Hepatocyte (in vitro differentiated cells): ENCODE measurements around the gene ZFHX3. TPM values are rescaled to one million over a fixed set of nuclear protein-coding genes. Genes with fewer than 3 reads are reported as not detected.

ENCODE experiments used
- DNase-seq: peaks from one replicate; pipeline ENCODE4 v3.0.0-alpha.2; 2016; ENCODE audit warnings: low spot score
- H2AFZ ChIP-seq: fragments of 200-600 bp; sonication (generic); 2 replicates; pipeline ENCODE4 v1.6.0; 2016; ENCODE audit warnings: antibody characterized with exemption, mild to moderate bottlenecking
- H3K27ac ChIP-seq: fragments of 200-600 bp; sonication (generic); 2 replicates; pipeline ENCODE4 v1.5.1; 2016; ENCODE audit warnings: mild to moderate bottlenecking
- H3K27me3 ChIP-seq: fragments of 200-600 bp; sonication (generic); 2 replicates; pipeline ENCODE4 v1.6.1; 2016
- H3K36me3 ChIP-seq: fragments of 200-600 bp; sonication (generic); replicated peaks from 2 replicates; pipeline ENCODE4 v1.5.1; 2016; ENCODE audit warnings: low read depth; ENCODE audit not compliant: insufficient read depth
- H3K4me1 ChIP-seq: fragments of 200-600 bp; sonication (generic); 2 replicates; pipeline ENCODE4 v1.5.1; 2016; ENCODE audit warnings: mild to moderate bottlenecking, moderate library complexity; ENCODE audit not compliant: insufficient read depth
- H3K4me2 ChIP-seq: fragments of 200-600 bp; sonication (generic); 2 replicates; pipeline ENCODE4 v1.6.0; 2016
- H3K4me3 ChIP-seq: fragments of 200-600 bp; sonication (generic); 2 replicates; pipeline ENCODE4 v1.5.1; 2016; ENCODE audit warnings: mild to moderate bottlenecking
- H3K79me2 ChIP-seq: fragments of 200-600 bp; sonication (generic); 2 replicates; pipeline ENCODE4 v1.6.0; 2017; ENCODE audit warnings: mild to moderate bottlenecking
- H3K9me2 ChIP-seq: fragments of 200-600 bp; sonication (generic); replicated peaks from 2 replicates; pipeline ENCODE4 v1.6.0; 2017; ENCODE audit warnings: mild to moderate bottlenecking; ENCODE audit not compliant: insufficient read depth
- H3K9me3 ChIP-seq: fragments of 200-600 bp; sonication (generic); 2 replicates; pipeline ENCODE4 v1.5.1; 2016; ENCODE audit warnings: low read depth, mild to moderate bottlenecking
- H4K20me1 ChIP-seq: fragments of 200-600 bp; sonication (generic); 2 replicates; pipeline ENCODE4 v1.6.0; 2016; ENCODE audit warnings: mild to moderate bottlenecking; ENCODE audit not compliant: insufficient read depth, poor library complexity, severe bottlenecking
- CTCF ChIP-seq: fragments of 200-600 bp; sonication (generic); IDR thresholded peaks from 2 replicates; pipeline ENCODE4 v1.5.1; 2016; ENCODE audit warnings: antibody characterized with exemption, mild to moderate bottlenecking; ENCODE audit not compliant: poor library complexity
- EZH2 ChIP-seq: fragments of 200-600 bp; sonication (generic); IDR thresholded peaks from 2 replicates; pipeline ENCODE4 v1.6.1; 2016; ENCODE audit warnings: antibody characterized with exemption, mild to moderate bottlenecking, borderline replicate concordance
- EZH2phosphoT487 ChIP-seq: fragments of 200-600 bp; sonication (generic); IDR thresholded peaks from one replicate; pipeline ENCODE4 v1.6.1; 2018; ENCODE audit warnings: antibody characterized with exemption, mild to moderate bottlenecking, low read depth, moderate library complexity; ENCODE audit not compliant: unreplicated experiment, severe bottlenecking
- WGBS: methylation state at CpG from one replicate; pipeline ENCODE4 v1.1.6; 2016; ENCODE audit warnings: low lambda C conversion rate; ENCODE audit errors: missing lambda C conversion rate; 5-methylcytosine and 5-hydroxymethylcytosine counted together
- polyA plus RNA-seq: library from polyadenylated mRNA; unstranded; fragments of >200 nt; fragmentation: Nextera tagmentation; extraction: Ambion mirVana; gene quantifications from 2 replicates; pipeline ENCODE4 v1.2.1, GENCODE V29; 2016
- total RNA-seq: library from RNA; depleted of rRNA; stranded (reverse); fragments of >200 nt; gene quantifications from 2 replicates; pipeline ENCODE4 v1.2.3, GENCODE V29; 2014

The ZFHX3 gene
- total and polyA plus RNA-seq, 2 experiments from 2014 or later = 6.4 to 11.6 TPM

GRCh38 chr16:72985995-72986394, 61.9 kb downstream of the ZFHX3 start:
- no peak overlapping the region for H2AFZ ChIP-seq
- H3K36me3 ChIP-seq = no peaks in the 10 kb centered on the region
- H3K4me3 ChIP-seq = no peak overlapping the region
- H3K4me2 ChIP-seq = peak overlapping the region; percentile 56
- peaks cover 38% of the 10 kb centered on the region for H3K4me1 ChIP-seq
- H3K9me3 ChIP-seq = no peaks in the 10 kb centered on the region
- H3K27ac ChIP-seq = peak overlapping the region; percentile 72
- no peaks in the 10 kb centered on the region for H3K9me2 ChIP-seq
- 75% methylated on average over 7 of the region's 7 CpGs for WGBS
- no peaks in the 10 kb centered on the region for H3K27me3 ChIP-seq
- TF ChIP-seq CTCF (no peak), EZH2phosphoT487 (no peak), EZH2 (no peak)
- peaks cover 100% of the 10 kb centered on the region for H3K79me2 ChIP-seq
- DNase-seq = no peak
- H4K20me1 ChIP-seq = peaks cover 8% of the 10 kb centered on the region

- Histone ChIP-seq H3K36me3 (no peaks in the 10 kb centered on the region), H3K4me1 (peaks cover 33% of the 10 kb centered on the region), H3K27me3 (no peaks in the 10 kb centered on the region), H2AFZ (no peak overlapping the region), H3K4me3 (no peak overlapping the region), H3K9me2 (no peaks in the 10 kb centered on the region), H3K79me2 (peaks cover 100% of the 10 kb centered on the region), H3K27ac (peak overlapping the region; percentile 72), H4K20me1 (peaks cover 8% of the 10 kb centered on the region), H3K9me3 (no peaks in the 10 kb centered on the region), H3K4me2 (peak overlapping the region; percentile 56)
- no peak for TF ChIP-seq EZH2phosphoT487
- no peak for TF ChIP-seq EZH2
- TF ChIP-seq CTCF = no peak
- 61% methylated on average over 11 of the region's 11 CpGs for WGBS
- DNase-seq = no peak
Measured at GRCh38 chr16:72985148-72985941, 62.6 kb downstream of the ZFHX3 start.

GRCh38 chr16:72983728-72984350, 64.1 kb downstream of the ZFHX3 start:
- Histone ChIP-seq H3K9me3 (no peaks in the 10 kb centered on the region), H3K4me1 (peaks cover 19% of the 10 kb centered on the region), H3K27ac (no peak overlapping the region), H3K4me2 (no peak overlapping the region), H3K27me3 (no peaks in the 10 kb centered on the region), H3K36me3 (no peaks in the 10 kb centered on the region), H4K20me1 (peaks cover 9% of the 10 kb centered on the region), H3K79me2 (peaks cover 100% of the 10 kb centered on the region), H2AFZ (no peak overlapping the region), H3K4me3 (no peak overlapping the region), H3K9me2 (no peaks in the 10 kb centered on the region)
- 97% methylated on average over 2 of the region's 2 CpGs for WGBS
- no peak for DNase-seq
- TF ChIP-seq CTCF = no peak
- no peak for TF ChIP-seq EZH2phosphoT487
- TF ChIP-seq EZH2 = no peak
